CD4-positive, alpha-beta T cell treated with Interleukin-17A for 1 hour (primary cell): Measurements from ENCODE around the gene CXorf58.
A peak's percentile ranks its signal among the peaks of the same experiment; 100 is the strongest.
"Not testable (repeated sequence)": the region's sequence is repeated elsewhere in the genome, so short reads cannot be mapped to it uniquely, and the experiment has no call there.

ENCODE experiments used
- DNase-seq: peaks from one replicate; pipeline ENCODE4 v3.0.0-alpha.2; 2020

The CXorf58 gene

GRCh38 chrX:23907498-23908218 lies at the start of gene CXorf58, which contains the start of gene APOO:
Gene CXorf58 (plus strand): TSS chrX:23908006. CDS start chrX:23910303, 2,297 bp downstream.
Gene APOO (minus strand): TSS chrX:23907938. CDS start chrX:23907702, 236 bp downstream.
- DNase-seq = peak; percentile 93

- DNase-seq = not testable (repeated sequence)
Observed at GRCh38 chrX:23859238-23859637, 48.6 kb upstream of the CXorf58 start.

GRCh38 chrX:23861215-23861896 lies 46.5 kb upstream of the CXorf58 start:
- DNase-seq = no peak

- DNase-seq = not testable (repeated sequence)
Observed at GRCh38 chrX:23861952-23862351, 45.9 kb upstream of the CXorf58 start.

GRCh38 chrX:23864742-23865326 lies 43.0 kb upstream of the CXorf58 start:
- DNase-seq = no peak

- DNase-seq = no peak
Observed at GRCh38 chrX:23870041-23870440, 37.8 kb upstream of the CXorf58 start.

- peak; percentile 1 for DNase-seq
Observed at GRCh38 chrX:23871905-23872546, 35.8 kb upstream of the CXorf58 start.

- no peak for DNase-seq
Observed at GRCh38 chrX:23879380-23880090, 28.3 kb upstream of the CXorf58 start.

- no peak for DNase-seq
Observed at GRCh38 chrX:23883737-23884354, 24.0 kb upstream of the CXorf58 start.

GRCh38 chrX:23884427-23885024 lies 23.3 kb upstream of the CXorf58 start:
- DNase-seq = no peak

GRCh38 chrX:23885803-23886202 lies 22.0 kb upstream of the CXorf58 start:
- no peak for DNase-seq

GRCh38 chrX:23887451-23887850 lies 20.4 kb upstream of the CXorf58 start:
- DNase-seq = no peak

GRCh38 chrX:23887918-23888317 lies 19.9 kb upstream of the CXorf58 start:
- DNase-seq = no peak

- no peak for DNase-seq
Observed at GRCh38 chrX:23888887-23889501, 18.8 kb upstream of the CXorf58 start.

- no peak for DNase-seq
Observed at GRCh38 chrX:23890933-23891332, 16.9 kb upstream of the CXorf58 start.

GRCh38 chrX:23894993-23895392 lies 12.8 kb upstream of the CXorf58 start:
- DNase-seq = not testable (repeated sequence)

- DNase-seq = not testable (repeated sequence)
Observed at GRCh38 chrX:23896539-23896938, 11.3 kb upstream of the CXorf58 start.

- DNase-seq = no peak
Observed at GRCh38 chrX:23896981-23897380, 10.8 kb upstream of the CXorf58 start.

GRCh38 chrX:23898412-23898959 lies 9.3 kb upstream of the CXorf58 start:
- no peak for DNase-seq

GRCh38 chrX:23900220-23900797 lies 7.5 kb upstream of the CXorf58 start:
- no peak for DNase-seq

- DNase-seq = no peak
Observed at GRCh38 chrX:23901060-23901459, 6.7 kb upstream of the CXorf58 start.
